ENCODE measurements around the gene SS18L1.

SS18L1 gene

DNA sequence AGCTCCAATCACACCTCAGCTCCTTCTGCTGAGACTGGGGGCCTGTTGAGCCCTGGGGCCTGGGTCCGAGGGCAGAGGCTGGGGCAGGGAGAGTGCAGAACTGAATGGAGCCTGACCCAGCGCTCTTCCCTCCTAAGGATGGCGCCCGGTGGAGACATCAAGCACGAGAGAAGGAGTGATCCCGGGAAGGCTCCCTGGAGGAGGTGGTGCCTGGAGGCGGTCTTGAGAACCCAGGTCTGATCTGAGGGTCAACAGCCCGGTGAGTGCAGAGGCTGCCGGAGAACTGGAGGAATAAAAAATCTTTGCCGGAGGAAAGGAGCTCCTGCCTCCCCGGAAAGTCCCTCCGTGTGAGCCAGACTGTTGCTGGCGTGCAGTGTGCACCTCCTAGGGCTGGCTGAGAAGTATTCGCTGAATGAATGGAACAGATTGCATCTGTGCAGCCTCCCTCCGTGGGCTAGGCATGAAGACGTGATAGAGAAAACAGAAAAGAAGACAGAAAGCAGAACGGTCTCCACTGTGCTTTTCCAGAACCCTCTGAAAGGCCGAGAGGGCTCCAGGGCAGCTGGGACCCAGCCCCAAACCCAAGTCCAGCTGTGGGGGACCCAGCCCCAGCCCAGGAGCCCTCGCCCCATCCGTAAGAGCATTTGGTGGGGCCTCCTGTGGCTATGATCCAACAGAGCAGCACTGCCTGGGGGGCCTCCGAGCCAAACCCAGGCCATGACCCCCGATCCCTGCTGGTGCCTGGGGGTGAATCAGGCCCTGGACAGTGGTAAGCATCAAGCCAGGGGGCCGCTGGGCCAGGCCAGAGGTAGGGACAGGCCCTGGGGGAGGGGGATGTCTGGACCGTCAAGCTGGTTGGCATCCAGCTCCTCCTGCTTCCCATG lies 83.4 kb downstream of the SS18L1 start:
- H3K9ac ChIP-seq (ENCODE audit: low read depth, low read length): no peak overlapping the region
- H3K4me3 ChIP-seq (ENCODE audit: low read length): no peak overlapping the region
- H3K36me3 ChIP-seq (ENCODE audit: insufficient read depth, low read length): no peaks in the 10 kb centered on the region
- no peaks in the 10 kb centered on the region for H3K4me1 ChIP-seq (ENCODE audit: insufficient read depth, low read length)
- no peak overlapping the region for H3K27ac ChIP-seq (ENCODE audit: low read depth, low read length)
- WGBS: 85% methylated on average over 24 of the region's 24 CpGs
- H3K9me3 ChIP-seq (ENCODE audit: insufficient read depth, low read depth, low read length): no peaks in the 10 kb centered on the region
- H3K27me3 ChIP-seq (ENCODE audit: insufficient read depth, low read length): peaks cover 26% of the 10 kb centered on the region

DNA sequence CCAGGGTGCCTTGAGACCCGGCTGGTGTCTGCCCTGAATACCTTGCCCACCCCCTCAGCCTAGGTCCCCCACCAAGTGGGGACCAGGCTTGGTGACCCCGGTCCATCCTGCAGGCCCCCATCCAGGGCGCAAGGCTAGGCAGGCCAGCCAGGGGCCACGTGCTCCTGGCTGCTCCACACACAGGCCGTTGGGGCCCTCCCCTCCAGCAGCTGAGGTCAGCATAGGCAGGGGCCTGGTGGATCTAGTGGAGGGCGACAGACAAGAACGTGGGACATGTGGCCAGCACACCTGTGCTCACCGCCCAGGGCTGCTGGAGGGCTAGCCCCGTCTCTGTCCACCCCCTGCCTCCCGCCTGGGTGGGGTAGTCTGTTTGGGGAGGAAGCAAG lies 84.0 kb downstream of the SS18L1 start:
- no peak overlapping the region for H3K9ac ChIP-seq (ENCODE audit: low read depth, low read length)
- H3K9me3 ChIP-seq (ENCODE audit: insufficient read depth, low read depth, low read length): no peaks in the 10 kb centered on the region
- H3K4me1 ChIP-seq (ENCODE audit: insufficient read depth, low read length): no peaks in the 10 kb centered on the region
- H3K27ac ChIP-seq (ENCODE audit: low read depth, low read length): no peak overlapping the region
- H3K27me3 ChIP-seq (ENCODE audit: insufficient read depth, low read length): peaks cover 20% of the 10 kb centered on the region; the same call in 1 of the 2 replicates
- no peak overlapping the region for H3K4me3 ChIP-seq (ENCODE audit: low read length)
- 82% methylated on average over 10 of the region's 10 CpGs for WGBS
- H3K36me3 ChIP-seq (ENCODE audit: insufficient read depth, low read length): no peaks in the 10 kb centered on the region

DNA sequence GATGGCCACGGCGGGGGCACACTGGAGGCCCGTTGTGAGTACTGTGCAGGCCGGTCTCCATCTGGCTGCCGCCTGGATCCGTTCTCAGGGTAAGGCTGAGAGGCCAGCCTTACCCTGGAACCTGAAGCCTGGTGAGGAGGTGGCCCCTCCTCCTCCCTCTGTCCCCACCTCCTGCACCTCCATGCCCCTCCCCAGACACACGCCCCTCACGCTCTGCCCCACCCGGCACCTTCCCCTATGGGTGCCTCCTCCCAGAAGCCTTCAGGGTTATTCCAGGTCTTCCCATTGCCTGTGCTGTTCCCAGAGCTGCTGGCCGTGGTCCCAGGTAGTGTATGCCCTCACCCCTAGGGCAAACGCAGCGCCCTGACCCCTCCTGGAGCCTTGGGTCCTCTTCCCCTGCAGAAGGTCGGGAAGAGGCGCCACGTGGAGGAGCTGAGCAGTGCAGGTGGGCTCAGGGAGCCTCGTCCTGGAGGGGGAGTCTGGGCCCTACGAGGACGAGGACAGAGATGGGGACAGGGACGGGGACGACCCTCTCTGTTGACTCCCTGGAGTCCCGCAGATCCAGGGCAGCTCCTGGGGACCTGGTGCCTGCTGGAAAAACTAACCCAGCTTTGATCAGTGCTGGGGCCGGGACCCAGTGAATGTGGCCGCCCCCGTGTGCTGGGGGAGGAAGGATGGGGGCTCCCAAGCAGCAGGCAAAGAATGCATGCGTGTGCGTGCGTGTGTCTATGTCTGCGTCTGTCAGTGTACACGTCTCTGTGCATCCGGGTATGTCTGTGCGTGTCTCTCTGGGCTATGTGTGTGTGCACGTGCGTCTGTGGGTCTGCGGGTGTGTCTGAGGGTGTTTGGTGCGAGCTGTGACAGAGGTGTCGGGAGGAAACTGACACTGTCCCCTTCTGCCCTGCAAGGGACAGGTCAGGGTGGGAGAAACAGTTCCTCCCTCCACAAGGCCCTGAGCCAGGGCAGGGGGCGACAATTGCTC lies 84.7 kb downstream of the SS18L1 start:
- no peaks in the 10 kb centered on the region for H3K36me3 ChIP-seq (ENCODE audit: insufficient read depth, low read length)
- no peaks in the 10 kb centered on the region for H3K4me1 ChIP-seq (ENCODE audit: insufficient read depth, low read length)
- WGBS: 75% methylated on average over 37 of the region's 37 CpGs
- H3K27me3 ChIP-seq (ENCODE audit: insufficient read depth, low read length): peaks cover 13% of the 10 kb centered on the region; the same call in 1 of the 2 replicates
- no peaks in the 10 kb centered on the region for H3K9me3 ChIP-seq (ENCODE audit: insufficient read depth, low read depth, low read length)
- H3K27ac ChIP-seq (ENCODE audit: low read depth, low read length): no peak overlapping the region
- H3K9ac ChIP-seq (ENCODE audit: low read depth, low read length): no peak overlapping the region
- H3K4me3 ChIP-seq (ENCODE audit: low read length): no peak overlapping the region

DNA sequence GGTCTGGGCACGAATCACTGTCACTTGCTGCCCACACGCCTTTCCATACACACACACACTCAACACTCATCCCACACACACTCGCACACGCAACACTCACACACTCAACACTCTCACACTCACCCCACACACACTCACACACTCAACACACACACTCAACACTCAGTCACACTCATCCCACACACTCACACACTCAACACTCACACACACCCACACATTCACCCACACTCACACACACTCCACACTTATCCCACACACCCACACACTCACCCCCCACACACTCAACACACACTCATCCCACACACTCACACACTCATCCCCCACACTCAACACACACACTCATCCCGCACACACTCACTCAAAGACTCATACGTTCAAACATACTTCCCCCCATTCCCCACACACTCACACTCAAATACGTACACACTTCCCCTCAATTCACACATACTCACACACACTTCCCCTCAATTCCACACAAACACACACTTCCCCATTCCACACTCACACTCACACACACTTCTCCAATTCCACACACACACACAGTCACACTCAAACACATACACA lies 85.5 kb downstream of the SS18L1 start:
- WGBS: 88% methylated on average over 7 of the region's 7 CpGs
- Histone ChIP-seq H3K36me3 (ENCODE audit: insufficient read depth, low read length) (no peaks in the 10 kb centered on the region), H3K9me3 (ENCODE audit: insufficient read depth, low read depth, low read length) (no peaks in the 10 kb centered on the region), H3K4me3 (ENCODE audit: low read length) (no peak overlapping the region), H3K9ac (ENCODE audit: low read depth, low read length) (no peak overlapping the region), H3K27me3 (ENCODE audit: insufficient read depth, low read length) (0 out of 2 replicates have a peak, but pooled peaks cover 8% of the 10 kb centered on the region), H3K4me1 (ENCODE audit: insufficient read depth, low read length) (no peaks in the 10 kb centered on the region), H3K27ac (ENCODE audit: low read depth, low read length) (no peak overlapping the region)

DNA sequence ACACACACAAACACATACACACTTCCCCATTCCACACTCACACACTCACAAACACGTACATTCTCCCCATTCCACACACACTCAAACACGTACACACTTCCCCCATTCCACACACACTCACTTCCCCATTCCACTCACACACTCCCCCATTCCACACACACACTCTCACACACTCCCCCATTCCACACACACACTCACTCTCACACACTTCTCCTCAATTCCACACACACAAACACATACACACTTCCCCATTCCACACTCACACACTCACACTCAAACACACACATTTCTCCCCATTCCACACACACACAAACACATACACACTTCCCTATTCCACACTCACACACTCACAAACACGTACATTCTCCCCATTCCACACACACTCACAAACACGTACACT lies 86.1 kb downstream of the SS18L1 start:
- WGBS: 70% methylated on average over 4 of the region's 4 CpGs
- Histone ChIP-seq H3K27me3 (ENCODE audit: insufficient read depth, low read length) (0 out of 2 replicates have a peak, but pooled peaks cover 3% of the 10 kb centered on the region), H3K9ac (ENCODE audit: low read depth, low read length) (no peak overlapping the region), H3K27ac (ENCODE audit: low read depth, low read length) (no peak overlapping the region), H3K4me3 (ENCODE audit: low read length) (no peak overlapping the region), H3K4me1 (ENCODE audit: insufficient read depth, low read length) (no peaks in the 10 kb centered on the region), H3K9me3 (ENCODE audit: insufficient read depth, low read depth, low read length) (no peaks in the 10 kb centered on the region), H3K36me3 (ENCODE audit: insufficient read depth, low read length) (no peaks in the 10 kb centered on the region)

DNA sequence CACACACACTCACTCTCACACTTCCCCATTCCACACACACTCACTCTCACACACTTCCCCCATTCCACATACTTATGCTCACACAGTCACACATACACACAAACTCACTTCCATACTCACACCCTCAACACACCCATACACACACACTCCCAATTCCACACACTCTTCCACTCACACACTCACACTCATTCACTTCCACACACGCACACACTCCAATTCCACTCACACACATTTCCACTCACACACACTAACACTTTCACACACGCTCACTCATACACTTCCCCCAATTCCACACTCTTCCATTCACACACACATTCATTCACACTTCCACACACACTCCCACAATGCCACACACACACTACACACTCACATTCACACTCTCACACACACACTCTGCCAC lies 86.7 kb downstream of the SS18L1 start:
- Histone ChIP-seq H3K4me1 (ENCODE audit: insufficient read depth, low read length) (no peaks in the 10 kb centered on the region), H3K4me3 (ENCODE audit: low read length) (no peak overlapping the region), H3K9me3 (ENCODE audit: insufficient read depth, low read depth, low read length) (no peaks in the 10 kb centered on the region), H3K36me3 (ENCODE audit: insufficient read depth, low read length) (no peaks in the 10 kb centered on the region), H3K27ac (ENCODE audit: low read depth, low read length) (no peak overlapping the region), H3K27me3 (ENCODE audit: insufficient read depth, low read length) (no peaks in the 10 kb centered on the region), H3K9ac (ENCODE audit: low read depth, low read length) (no peak overlapping the region)
- 90% methylated on average over 2 of the region's 2 CpGs for WGBS

DNA sequence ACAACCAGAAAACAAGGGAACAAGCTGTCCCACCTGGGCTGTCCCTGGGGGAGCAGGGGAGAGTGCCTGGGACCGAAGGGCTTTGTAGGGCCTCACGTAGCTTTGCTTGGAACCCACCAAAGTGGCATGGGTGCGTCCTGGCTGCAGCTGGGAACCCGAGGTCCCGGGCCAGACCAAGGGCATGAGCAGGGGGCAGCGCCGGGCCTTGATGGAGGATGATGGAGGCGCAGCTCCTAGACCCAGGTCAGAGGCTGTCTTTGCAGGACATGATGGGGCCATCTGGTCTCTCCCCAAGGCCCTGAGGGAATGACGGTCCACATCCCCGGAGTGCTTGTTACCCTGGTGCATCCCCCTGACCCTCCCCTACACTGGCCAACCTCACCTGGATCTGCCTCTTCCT lies 87.1 kb downstream of the SS18L1 start:
- WGBS: 93% methylated on average over 10 of the region's 10 CpGs
- H3K4me1 ChIP-seq (ENCODE audit: insufficient read depth, low read length): no peaks in the 10 kb centered on the region
- no peak overlapping the region for H3K4me3 ChIP-seq (ENCODE audit: low read length)
- H3K9ac ChIP-seq (ENCODE audit: low read depth, low read length): no peak overlapping the region
- H3K36me3 ChIP-seq (ENCODE audit: insufficient read depth, low read length): no peaks in the 10 kb centered on the region
- no peak overlapping the region for H3K27ac ChIP-seq (ENCODE audit: low read depth, low read length)
- no peaks in the 10 kb centered on the region for H3K27me3 ChIP-seq (ENCODE audit: insufficient read depth, low read length)
- no peaks in the 10 kb centered on the region for H3K9me3 ChIP-seq (ENCODE audit: insufficient read depth, low read depth, low read length)

DNA sequence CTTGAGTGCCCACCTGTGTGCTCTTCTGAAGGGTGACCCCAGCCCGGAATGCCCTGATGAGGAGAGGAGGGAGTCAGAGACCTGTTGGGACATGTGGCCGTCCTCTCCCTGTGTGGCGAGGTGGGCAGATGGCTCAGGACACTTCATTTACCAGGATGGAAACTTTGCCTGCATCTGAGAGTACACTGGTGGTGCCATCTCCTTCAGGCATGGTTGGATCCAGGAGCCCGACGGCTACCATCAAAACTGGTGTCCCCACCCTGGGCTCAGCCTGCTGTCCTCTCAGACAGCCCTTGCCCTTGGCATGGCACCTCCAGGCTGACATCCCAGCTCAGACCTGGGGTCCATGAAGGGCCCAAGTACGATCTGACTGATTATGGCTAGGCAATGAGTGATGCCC lies 87.7 kb downstream of the SS18L1 start:
- no peaks in the 10 kb centered on the region for H3K36me3 ChIP-seq (ENCODE audit: insufficient read depth, low read length)
- H3K4me1 ChIP-seq (ENCODE audit: insufficient read depth, low read length): 0 out of 2 replicates have a peak, but pooled peaks cover under 1% of the 10 kb centered on the region
- no peak overlapping the region for H3K9ac ChIP-seq (ENCODE audit: low read depth, low read length)
- no peaks in the 10 kb centered on the region for H3K9me3 ChIP-seq (ENCODE audit: insufficient read depth, low read depth, low read length)
- no peak overlapping the region for H3K4me3 ChIP-seq (ENCODE audit: low read length)
- H3K27me3 ChIP-seq (ENCODE audit: insufficient read depth, low read length): no peaks in the 10 kb centered on the region
- H3K27ac ChIP-seq (ENCODE audit: low read depth, low read length): no peak overlapping the region
- WGBS: 82% methylated on average over 6 of the region's 6 CpGs
